HEK293 (cell line): ENCODE results near the gene C19orf38.
"Not testable (repeated sequence)": the region's sequence is repeated elsewhere in the genome, so short reads cannot be mapped to it uniquely, and the experiment has no call there.

Experiments
- CTCF ChIP-seq: fragments of 450-650 bp; formaldehyde crosslinking; IDR thresholded peaks from 2 replicates; pipeline ENCODE4 v1.5.1; 2016; ENCODE audit warnings: missing biosample characterization, missing genetic modification characterization
- ZNF239 ChIP-seq: fragments of 450-650 bp; formaldehyde crosslinking; IDR thresholded peaks from 2 replicates; pipeline ENCODE4 v1.5.1; 2016; ENCODE audit warnings: missing biosample characterization, missing genetic modification characterization
- ZNF274 ChIP-seq, 2 experiments: fragments of 200-500 bp in 1 of 2; fragments of 450-650 bp in 1 of 2; sonication (Bioruptor generic) in 1 of 2; formaldehyde crosslinking in 1 of 2; IDR thresholded peaks; 2 replicates each; pipeline versions ENCODE4 v1.5.1 to v1.6.1; 2014 to 2016; ENCODE audit warnings: borderline replicate concordance in 1 of 2, inconsistent platforms in 1 of 2, low read length in 1 of 2, missing biosample characterization in 1 of 2, missing genetic modification characterization in 1 of 2
- ZNF585B ChIP-seq: fragments of 450-650 bp; formaldehyde crosslinking; IDR thresholded peaks from 2 replicates; pipeline ENCODE4 v1.5.1; 2016; ENCODE audit warnings: missing biosample characterization, missing genetic modification characterization
- ZNF670 ChIP-seq: fragments of 450-650 bp; formaldehyde crosslinking; IDR thresholded peaks from 2 replicates; pipeline ENCODE4 v1.5.1; 2016; ENCODE audit warnings: missing biosample characterization, missing genetic modification characterization, low read depth

- TF ChIP-seq ZNF585B (tag by site-specific recombination); ZNF239 (tag by site-specific recombination); ZNF274 (IDR thresholded peaks at IDR 0.05; ENCODE audit: low read length); ZNF274 (tag by site-specific recombination; IDR thresholded peaks at IDR 0.05; ENCODE audit: borderline replicate concordance); CTCF (tag by site-specific recombination); ZNF670 (tag by site-specific recombination): not testable (repeated sequence)
Measured at GRCh38 chr19:10856899-10857298, 8.7 kb downstream of the C19orf38 start.
